T-helper 9 cell (primary cell): ENCODE data around the gene MRPL10.

Experiments
- DNase-seq: peaks from one replicate; pipeline ENCODE4 v3.0.0-alpha.2; 2020

Gene MRPL10

GRCh38 chr17:47857551-47858455, 26.5 kb upstream of the MRPL10 start:
- no peak for DNase-seq

GRCh38 chr17:47856830-47857229, 25.5 kb upstream of the MRPL10 start:
- no peak for DNase-seq

- DNase-seq = no peak
These were observed 24.4 kb upstream of the MRPL10 start for GRCh38 chr17:47855737-47856136.

GRCh38 chr17:47853616-47854015, 22.3 kb upstream of the MRPL10 start:
- DNase-seq = no peak

- DNase-seq = no peak
These were observed 21.0 kb upstream of the MRPL10 start for GRCh38 chr17:47852113-47852949.

- no peak for DNase-seq
These were observed 20.4 kb upstream of the MRPL10 start for GRCh38 chr17:47851764-47852112.

- peak; percentile 51 for DNase-seq
These were observed 19.6 kb upstream of the MRPL10 start, which contains the start of gene SP6 for GRCh38 chr17:47850692-47851573. SP6 (minus strand) TSS chr17:47851163; CDS start chr17:47848429, 2,734 bp downstream.

- DNase-seq = no peak
These were observed 19.0 kb upstream of the MRPL10 start for GRCh38 chr17:47850373-47850691.

GRCh38 chr17:47848198-47848513, 16.8 kb upstream of the MRPL10 start:
- DNase-seq = no peak

- DNase-seq = no peak
These were observed 16.2 kb upstream of the MRPL10 start for GRCh38 chr17:47847341-47848197.

GRCh38 chr17:47846716-47847340, 15.5 kb upstream of the MRPL10 start:
- DNase-seq = no peak

GRCh38 chr17:47845716-47846075, 14.4 kb upstream of the MRPL10 start:
- no peak for DNase-seq

GRCh38 chr17:47844814-47845715, 13.7 kb upstream of the MRPL10 start:
- DNase-seq = no peak

GRCh38 chr17:47844227-47844626, 12.9 kb upstream of the MRPL10 start:
- DNase-seq = no peak

GRCh38 chr17:47843391-47843730, 12.0 kb upstream of the MRPL10 start:
- DNase-seq = no peak

- DNase-seq = no peak
These were observed 10.3 kb upstream of the MRPL10 start for GRCh38 chr17:47841488-47842291.

GRCh38 chr17:47840742-47841487, 9.6 kb upstream of the MRPL10 start, which contains the start of gene SCRN2:
SCRN2 (minus strand) TSS chr17:47841273; CDS start chr17:47840843, 430 bp downstream.
- peak; percentile 80 for DNase-seq

GRCh38 chr17:47840001-47840741, 8.8 kb upstream of the MRPL10 start:
- DNase-seq = no peak
